ENCODE results near the gene PLCG1. TPM values are rescaled to one million over a fixed set of nuclear protein-coding genes. Genes with fewer than 3 reads are reported as not detected.
A peak's percentile ranks its signal among the peaks of the same experiment; 100 is the strongest.

Gene PLCG1
- total and polyA plus RNA-seq, 5 donors from 2014 or later, result 30.4 to 540 (median 33.2) TPM

GRCh38 chr20:41150664-41151063, 13.3 kb downstream of the PLCG1 start:
- no peaks in the 10 kb centered on the region for H3K36me3 ChIP-seq (ENCODE audit: control insufficient read depth, insufficient read depth, low read length)
- Mint-ChIP-seq H3K27me3 (no peaks in the 10 kb centered on the region), H3K36me3 (peaks cover 29% of the 10 kb centered on the region), H3K4me1 (peaks cover 31 to 100% (median 81%) of the 10 kb centered on the region in 4 donors), H3K4me3 (peak overlapping the region; percentile 63 to 85 (median 82)), H3K9me3 (no peaks in the 10 kb centered on the region), H3K27ac (peak overlapping the region; percentile 85 to 96 (median 94))
- no peaks in the 10 kb centered on the region for H3K27me3 ChIP-seq (ENCODE audit: control insufficient read depth, insufficient read depth, low read length)
- no peaks in the 10 kb centered on the region for H3K9me3 ChIP-seq (ENCODE audit: control insufficient read depth in 2 of 2, low read length in 2 of 2)
- peaks cover 100% of the 10 kb centered on the region for H3K4me1 ChIP-seq (ENCODE audit: control insufficient read depth, insufficient read depth, low read length, poor library complexity, severe bottlenecking)
- H3K4me3 ChIP-seq (ENCODE audit: low read depth, low read length), result peak overlapping the region; percentile 53
- H3K27ac ChIP-seq (ENCODE audit: insufficient read depth, low read length, poor library complexity, severe bottlenecking), result peak overlapping the region; percentile 73
- DNase-seq (peak in 1 of 3 donors; percentile 44), ATAC-seq (ENCODE audit: low read depth in 2 of 2) (peak; percentile 39 to 46)

GRCh38 chr20:41151134-41151869, 14.0 kb downstream of the PLCG1 start:
- Mint-ChIP-seq H3K36me3 (peaks cover 28% of the 10 kb centered on the region), H3K9me3 (no peaks in the 10 kb centered on the region), H3K27ac (peak overlapping the region; percentile 85 to 96 (median 94)), H3K27me3 (no peaks in the 10 kb centered on the region), H3K4me3 (peak overlapping the region; percentile 63 to 89 (median 82)), H3K4me1 (peaks cover 31 to 100% (median 81%) of the 10 kb centered on the region in 4 donors)
- no peak for ATAC-seq (ENCODE audit: low read depth in 2 of 2)
- Histone ChIP-seq H3K9me3 (ENCODE audit: control insufficient read depth in 2 of 2, low read length in 2 of 2) (no peaks in the 10 kb centered on the region), H3K36me3 (ENCODE audit: control insufficient read depth, insufficient read depth, low read length) (no peaks in the 10 kb centered on the region), H3K4me3 (ENCODE audit: low read depth, low read length) (peak overlapping the region; percentile 53), H3K27me3 (ENCODE audit: control insufficient read depth, insufficient read depth, low read length) (no peaks in the 10 kb centered on the region), H3K4me1 (ENCODE audit: control insufficient read depth, insufficient read depth, low read length, poor library complexity, severe bottlenecking) (peaks cover 100% of the 10 kb centered on the region), H3K27ac (ENCODE audit: insufficient read depth, low read length, poor library complexity, severe bottlenecking) (peak overlapping the region; percentile 73)
- no peak for DNase-seq

- peak overlapping the region; percentile 61 for H3K27ac ChIP-seq (ENCODE audit: insufficient read depth, low read length, poor library complexity, severe bottlenecking)
- H3K4me3 Mint-ChIP-seq, result peak overlapping the region; percentile 57 to 89 (median 69)
- ATAC-seq (ENCODE audit: low read depth in 2 of 2) (no peak), DNase-seq (no peak)
- peaks cover 100% of the 10 kb centered on the region for H3K4me1 ChIP-seq (ENCODE audit: control insufficient read depth, insufficient read depth, low read length, poor library complexity, severe bottlenecking)
- H3K27ac Mint-ChIP-seq, result peak overlapping the region; percentile 94 to 96 (median 96)
- H3K9me3 Mint-ChIP-seq, result no peaks in the 10 kb centered on the region
- peaks cover 6% of the 10 kb centered on the region for H3K27me3 Mint-ChIP-seq
- H3K4me3 ChIP-seq (ENCODE audit: low read depth, low read length), result peak overlapping the region; percentile 38
- no peaks in the 10 kb centered on the region for H3K36me3 ChIP-seq (ENCODE audit: control insufficient read depth, insufficient read depth, low read length)
- peaks cover 23% of the 10 kb centered on the region for H3K36me3 Mint-ChIP-seq
- H3K4me1 Mint-ChIP-seq, result peaks cover 27 to 100% (median 82%) of the 10 kb centered on the region in 4 donors
- H3K27me3 ChIP-seq (ENCODE audit: control insufficient read depth, insufficient read depth, low read length), result no peaks in the 10 kb centered on the region
- H3K9me3 ChIP-seq (ENCODE audit: control insufficient read depth in 2 of 2, low read length in 2 of 2), result no peaks in the 10 kb centered on the region
Observed at GRCh38 chr20:41152108-41152757, 14.9 kb downstream of the PLCG1 start.

GRCh38 chr20:41154436-41155176, 17.3 kb downstream of the PLCG1 start:
- ATAC-seq (ENCODE audit: low read depth in 2 of 2) (no peak), DNase-seq (peak in 1 of 3 donors; percentile 34)
- H3K4me1 ChIP-seq (ENCODE audit: control insufficient read depth, insufficient read depth, low read length, poor library complexity, severe bottlenecking), result peaks cover 100% of the 10 kb centered on the region
- no peaks in the 10 kb centered on the region for H3K9me3 ChIP-seq (ENCODE audit: control insufficient read depth in 2 of 2, low read length in 2 of 2)
- H3K36me3 Mint-ChIP-seq, result peaks cover 25% of the 10 kb centered on the region
- peak overlapping the region in 3 of 4 donors; percentile 76 to 93 (median 82) for H3K4me3 Mint-ChIP-seq
- H3K9me3 Mint-ChIP-seq, result no peaks in the 10 kb centered on the region
- H3K27me3 ChIP-seq (ENCODE audit: control insufficient read depth, insufficient read depth, low read length), result no peaks in the 10 kb centered on the region
- peaks cover 7% of the 10 kb centered on the region for H3K27me3 Mint-ChIP-seq
- H3K27ac Mint-ChIP-seq, result peak overlapping the region; percentile 94 to 96 (median 96)
- H3K27ac ChIP-seq (ENCODE audit: insufficient read depth, low read length, poor library complexity, severe bottlenecking), result peak overlapping the region; percentile 86
- no peaks in the 10 kb centered on the region for H3K36me3 ChIP-seq (ENCODE audit: control insufficient read depth, insufficient read depth, low read length)
- H3K4me3 ChIP-seq (ENCODE audit: low read depth, low read length), result peak overlapping the region; percentile 43
- peaks cover 25 to 100% (median 82%) of the 10 kb centered on the region in 4 donors for H3K4me1 Mint-ChIP-seq

- Mint-ChIP-seq H3K4me3 (peak overlapping the region; percentile 34 to 93 (median 72)), H3K36me3 (peaks cover 31% of the 10 kb centered on the region), H3K27me3 (peaks cover 7% of the 10 kb centered on the region), H3K27ac (peak overlapping the region; percentile 94 to 96 (median 96)), H3K4me1 (peaks cover 24 to 100% (median 83%) of the 10 kb centered on the region in 4 donors), H3K9me3 (no peaks in the 10 kb centered on the region)
- Histone ChIP-seq H3K27ac (ENCODE audit: insufficient read depth, low read length, poor library complexity, severe bottlenecking) (peak overlapping the region; percentile 86), H3K27me3 (ENCODE audit: control insufficient read depth, insufficient read depth, low read length) (no peaks in the 10 kb centered on the region), H3K4me1 (ENCODE audit: control insufficient read depth, insufficient read depth, low read length, poor library complexity, severe bottlenecking) (peaks cover 100% of the 10 kb centered on the region), H3K9me3 (ENCODE audit: control insufficient read depth in 2 of 2, low read length in 2 of 2) (no peaks in the 10 kb centered on the region), H3K4me3 (ENCODE audit: low read depth, low read length) (peak overlapping the region; percentile 43), H3K36me3 (ENCODE audit: control insufficient read depth, insufficient read depth, low read length) (peaks cover 6% of the 10 kb centered on the region)
- ATAC-seq (ENCODE audit: low read depth in 2 of 2) (no peak), DNase-seq (no peak)
Observed at GRCh38 chr20:41155261-41155660, 17.9 kb downstream of the PLCG1 start.

GRCh38 chr20:41158082-41158625, 20.8 kb downstream of the PLCG1 start:
- Mint-ChIP-seq H3K4me3 (peak overlapping the region; percentile 87 to 93 (median 88)), H3K27me3 (peaks cover 7% of the 10 kb centered on the region), H3K9me3 (no peaks in the 10 kb centered on the region), H3K27ac (peak overlapping the region; percentile 94 to 100 (median 96)), H3K36me3 (peaks cover 32% of the 10 kb centered on the region), H3K4me1 (peaks cover 13 to 97% (median 69%) of the 10 kb centered on the region in 4 donors)
- Histone ChIP-seq H3K9me3 (ENCODE audit: control insufficient read depth in 2 of 2, low read length in 2 of 2) (no peaks in the 10 kb centered on the region), H3K4me3 (ENCODE audit: low read depth, low read length) (peak overlapping the region; percentile 69), H3K4me1 (ENCODE audit: control insufficient read depth, insufficient read depth, low read length, poor library complexity, severe bottlenecking) (peaks cover 96% of the 10 kb centered on the region), H3K36me3 (ENCODE audit: control insufficient read depth, insufficient read depth, low read length) (peaks cover 34% of the 10 kb centered on the region), H3K27ac (ENCODE audit: insufficient read depth, low read length, poor library complexity, severe bottlenecking) (peak overlapping the region; percentile 86), H3K27me3 (ENCODE audit: control insufficient read depth, insufficient read depth, low read length) (no peaks in the 10 kb centered on the region)
- no peak for DNase-seq
- ATAC-seq (ENCODE audit: low read depth in 2 of 2), result no peak

- peak overlapping the region; percentile 94 to 100 (median 96) for H3K27ac Mint-ChIP-seq
- H3K36me3 Mint-ChIP-seq, result peaks cover 39% of the 10 kb centered on the region
- H3K4me1 Mint-ChIP-seq, result peaks cover 12 to 96% (median 61%) of the 10 kb centered on the region in 4 donors
- H3K27me3 Mint-ChIP-seq, result peaks cover 7% of the 10 kb centered on the region
- ATAC-seq (ENCODE audit: low read depth in 2 of 2) (no peak), DNase-seq (no peak)
- Histone ChIP-seq H3K4me3 (ENCODE audit: low read depth, low read length) (peak overlapping the region; percentile 69), H3K36me3 (ENCODE audit: control insufficient read depth, insufficient read depth, low read length) (peaks cover 48% of the 10 kb centered on the region), H3K4me1 (ENCODE audit: control insufficient read depth, insufficient read depth, low read length, poor library complexity, severe bottlenecking) (peaks cover 82% of the 10 kb centered on the region), H3K9me3 (ENCODE audit: control insufficient read depth in 2 of 2, low read length in 2 of 2) (no peaks in the 10 kb centered on the region), H3K27ac (ENCODE audit: insufficient read depth, low read length, poor library complexity, severe bottlenecking) (peak overlapping the region; percentile 86), H3K27me3 (ENCODE audit: control insufficient read depth, insufficient read depth, low read length) (no peaks in the 10 kb centered on the region)
- H3K9me3 Mint-ChIP-seq, result no peaks in the 10 kb centered on the region
- peak overlapping the region; percentile 22 to 93 (median 77) for H3K4me3 Mint-ChIP-seq
Observed at GRCh38 chr20:41159547-41159946, 22.2 kb downstream of the PLCG1 start.
